Epithelial cell of proximal tubule (primary cell): ENCODE data around the gene CAPS. TPM values are rescaled to one million over a fixed set of nuclear protein-coding genes. Genes with fewer than 3 reads are reported as not detected.

ENCODE experiments used
- DNase-seq: peaks from one replicate; pipeline ENCODE4 v3.0.0-alpha.2; 2011; ENCODE audit warnings: low read depth
- H3K4me3 ChIP-seq: 2 replicates; pipeline ENCODE4 v1.5.1; 2011; ENCODE audit warnings: low read depth, mild to moderate bottlenecking, low read length
- CTCF ChIP-seq: conservative IDR thresholded peaks from 2 replicates; pipeline ENCODE4 v1.5.1; 2012; ENCODE audit warnings: low read depth, mild to moderate bottlenecking, low read length
- total RNA-seq: library from RNA; depleted of rRNA; stranded (reverse); fragments of >200 nt; gene quantifications from 2 replicates; pipeline ENCODE4 v1.2.3, GENCODE V29; 2015

CAPS gene
- total RNA-seq, 1 donor from 2014 or later: 4.2 TPM

DNA sequence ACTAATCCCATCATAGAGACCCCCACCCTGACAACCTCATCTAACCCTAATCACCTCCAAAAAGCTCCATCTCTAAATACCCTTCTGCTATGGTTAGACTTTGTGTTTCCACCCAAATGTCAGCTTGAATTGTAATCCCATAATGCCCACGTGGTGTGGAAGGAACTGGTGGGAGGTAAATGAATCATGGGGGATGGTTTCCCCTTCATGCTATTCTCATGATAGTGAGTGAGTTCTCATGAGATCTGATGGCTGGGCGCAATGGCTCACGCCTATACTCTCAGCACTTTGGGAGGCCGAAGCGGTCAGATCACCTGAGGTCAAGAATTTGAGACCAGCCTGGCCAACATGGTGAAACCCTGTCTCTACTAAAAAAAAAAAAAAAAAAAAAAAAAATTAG is 6.8 kb upstream of the CAPS start:
- no peak for TF ChIP-seq CTCF
- H3K4me3 ChIP-seq: no peak overlapping the region
- DNase-seq: no peak

DNA sequence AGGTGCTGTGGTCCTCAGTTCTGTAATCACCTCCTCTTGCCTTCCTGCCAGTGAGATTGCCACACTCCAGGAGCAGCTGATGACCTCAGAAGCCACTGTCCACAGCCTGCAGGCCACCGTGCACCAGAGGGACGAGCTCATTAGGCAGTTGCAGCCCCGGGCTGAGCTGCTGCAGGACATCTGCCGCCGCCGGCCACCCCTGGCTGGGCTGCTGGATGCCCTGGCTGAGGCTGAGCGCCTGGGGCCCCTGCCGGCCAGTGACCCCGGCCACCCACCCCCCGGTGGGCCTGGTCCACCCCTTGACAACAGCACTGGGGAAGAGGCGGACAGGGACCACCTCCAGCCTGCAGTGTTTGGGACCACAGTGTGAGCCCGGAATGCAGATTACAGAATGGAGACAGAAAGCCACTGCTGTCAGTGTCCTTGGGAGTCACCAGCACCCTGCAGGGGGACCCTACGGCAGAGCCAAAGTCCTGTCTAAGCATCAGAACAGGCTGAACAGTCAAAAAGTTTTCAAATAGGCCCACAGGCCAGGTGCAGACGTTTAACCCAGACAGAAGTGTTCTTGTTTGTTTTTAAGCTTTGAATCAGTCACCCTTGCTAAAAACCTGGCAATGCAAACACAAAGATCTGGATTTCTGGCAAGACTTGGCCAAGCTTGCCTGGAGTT is 5.1 kb upstream of the CAPS start:
- no peak for TF ChIP-seq CTCF
- no peak for DNase-seq
- no peak overlapping the region for H3K4me3 ChIP-seq

GRCh38 chr19:5910638-5910907 is 3.5 kb upstream of the CAPS start:
- H3K4me3 ChIP-seq: no peak overlapping the region
- TF ChIP-seq CTCF: no peak
- DNase-seq: no peak

GRCh38 chr19:5911366-5911765 is 2.7 kb upstream of the CAPS start:
- no peak overlapping the region for H3K4me3 ChIP-seq
- no peak for DNase-seq
- no peak for TF ChIP-seq CTCF

DNA sequence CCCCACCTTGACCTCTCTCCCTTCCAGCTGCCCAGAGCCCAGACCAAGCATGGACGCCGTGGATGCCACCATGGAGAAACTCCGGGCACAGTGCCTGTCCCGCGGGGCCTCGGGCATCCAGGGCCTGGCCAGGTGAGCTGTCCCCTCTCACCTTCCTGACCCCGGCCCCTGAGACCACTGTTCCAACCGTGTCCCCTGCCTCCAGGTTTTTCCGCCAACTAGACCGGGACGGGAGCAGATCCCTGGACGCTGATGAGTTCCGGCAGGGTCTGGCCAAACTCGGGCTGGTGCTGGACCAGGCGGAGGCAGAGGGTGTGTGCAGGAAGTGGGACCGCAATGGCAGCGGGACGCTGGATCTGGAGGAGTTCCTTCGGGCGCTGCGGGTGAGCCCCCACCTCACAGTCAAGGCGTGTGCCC is 312 bp downstream of the CAPS start:
- no peak for DNase-seq
- no peak overlapping the region for H3K4me3 ChIP-seq
- TF ChIP-seq CTCF: no peak

- no peak overlapping the region for H3K4me3 ChIP-seq
- no peak for DNase-seq
- no peak for TF ChIP-seq CTCF
Observed at GRCh38 chr19:5914946-5915781, 1.1 kb downstream of the CAPS start.

- no peak for DNase-seq
- no peak for TF ChIP-seq CTCF
- no peak overlapping the region for H3K4me3 ChIP-seq
Observed at GRCh38 chr19:5915782-5916165, 1.7 kb downstream of the CAPS start.
